AG04450 (cell line): ENCODE data around the gene PARD3. TPM values are rescaled to one million over a fixed set of nuclear protein-coding genes. Genes with fewer than 3 reads are reported as not detected.

ENCODE experiments used
- CTCF ChIA-PET: fragments of 300-600, 350-600 bp; formaldehyde crosslinking; extraction: SDS; loops from one replicate; lab custom pipeline; 2022; ENCODE audit warnings: antibody characterized with exemption, inconsistent platforms; lab: Charles Lee
- POLR2A ChIA-PET: fragments of 350-600 bp; formaldehyde crosslinking; extraction: SDS; loops from one replicate; lab custom pipeline; 2021; ENCODE audit warnings: antibody characterized with exemption, inconsistent platforms; lab: Yijun Ruan, JAX
- DNase-seq: peaks from one replicate; pipeline ENCODE4 v3.0.0-alpha.2; 2011; ENCODE audit warnings: low read depth, low spot score
- H3K27ac ChIP-seq: one replicate; pipeline ENCODE4 v1.5.1; 2012; ENCODE audit warnings: low read depth, low read length, control low read depth
- H3K27me3 ChIP-seq: one replicate; pipeline ENCODE4 v1.6.0; 2012; ENCODE audit warnings: low read length; ENCODE audit not compliant: control insufficient read depth, insufficient read depth
- H3K4me3 ChIP-seq: 2 replicates; pipeline ENCODE4 v1.5.1; 2011; ENCODE audit warnings: mild to moderate bottlenecking, low read depth, low read length, control low read depth
- H3K9me3 ChIP-seq: 2 replicates; pipeline ENCODE4 v1.5.1; 2012; ENCODE audit warnings: low read length; ENCODE audit not compliant: control insufficient read depth, insufficient read depth
- CTCF ChIP-seq: IDR thresholded peaks from 2 replicates; pipeline ENCODE4 v1.5.1; 2011; ENCODE audit warnings: low read depth, low read length, control low read depth, inconsistent platforms
- polyA plus RNA-seq: library from polyadenylated mRNA; depleted of rRNA; stranded (reverse); fragments of >200 nt; gene quantifications from 2 replicates; pipeline ENCODE4 v1.2.3, GENCODE V29; 2011

Gene PARD3
- polyA plus RNA-seq, 1 experiment, result 43.1 TPM

GRCh38 chr10:34473174-34474008 lies 341.7 kb downstream of the PARD3 start:
- no peaks in the 10 kb centered on the region for H3K9me3 ChIP-seq
- no peak for TF ChIP-seq CTCF
- CTCF ChIA-PET, result no interaction called here
- H3K4me3 ChIP-seq, result no peak overlapping the region
- DNase-seq, result no peak
- POLR2A ChIA-PET, result no interaction called here
- H3K27ac ChIP-seq, result no peak overlapping the region
- no peaks in the 10 kb centered on the region for H3K27me3 ChIP-seq

GRCh38 chr10:34470307-34470706 lies 344.8 kb downstream of the PARD3 start:
- CTCF ChIA-PET, result no interaction called here

GRCh38 chr10:34469446-34469845 lies 345.6 kb downstream of the PARD3 start:
- H3K27ac ChIP-seq, result no peak overlapping the region
- POLR2A ChIA-PET, result no interaction called here

More at GRCh38 chr10:34470307-34470706, 344.8 kb downstream of the PARD3 start:
- no peak for TF ChIP-seq CTCF
- Histone ChIP-seq H3K27ac (no peak overlapping the region), H3K9me3 (no peaks in the 10 kb centered on the region), H3K27me3 (no peaks in the 10 kb centered on the region), H3K4me3 (no peak overlapping the region)
- DNase-seq, result no peak
- POLR2A ChIA-PET, result no interaction called here

GRCh38 chr10:34467902-34468301 lies 347.2 kb downstream of the PARD3 start:
- ChIA-PET POLR2A (no interaction called here), CTCF (no interaction called here)
- DNase-seq, result no peak
- Histone ChIP-seq H3K27ac (no peak overlapping the region), H3K9me3 (no peaks in the 10 kb centered on the region), H3K4me3 (no peak overlapping the region), H3K27me3 (no peaks in the 10 kb centered on the region)
- no peak for TF ChIP-seq CTCF

More at GRCh38 chr10:34469446-34469845, 345.6 kb downstream of the PARD3 start:
- Histone ChIP-seq H3K9me3 (no peaks in the 10 kb centered on the region), H3K4me3 (no peak overlapping the region), H3K27me3 (no peaks in the 10 kb centered on the region)
- CTCF ChIA-PET, result no interaction called here
- DNase-seq, result no peak
- TF ChIP-seq CTCF, result no peak

GRCh38 chr10:34467364-34467763 lies 347.7 kb downstream of the PARD3 start:
- Histone ChIP-seq H3K9me3 (no peaks in the 10 kb centered on the region), H3K27ac (no peak overlapping the region), H3K4me3 (no peak overlapping the region), H3K27me3 (no peaks in the 10 kb centered on the region)
- no peak for DNase-seq
- POLR2A ChIA-PET, result no interaction called here
- no peak for TF ChIP-seq CTCF
- CTCF ChIA-PET, result no interaction called here
